Aorta (tissue), 5 donors: ENCODE results near the gene MACROD1. TPM values are rescaled to one million over a fixed set of nuclear protein-coding genes. Genes with fewer than 3 reads are reported as not detected.
"Not testable (repeated sequence)": the region's sequence is repeated elsewhere in the genome, so short reads cannot be mapped to it uniquely, and the experiment has no call there.

ENCODE experiments used
- ATAC-seq: fragments of 200-7000 bp; cut with Tn5 transposase; one replicate; pipeline ENCODE4 v1.9.1; 2022; ENCODE audit warnings: moderate library complexity; ENCODE audit not compliant: low FRiP score
- DNase-seq, 2 donors: peaks; one replicate each; pipeline ENCODE4 v3.0.0-alpha.2; 2020
- H3K27ac ChIP-seq, 2 donors: one replicate each; pipeline ENCODE4 v1.5.1; 2013; ENCODE audit warnings: low read length in 2 of 2, mild to moderate bottlenecking in 2 of 2, moderate library complexity in 2 of 2, control low read depth in 1 of 2, inconsistent platforms in 1 of 2, low read depth in 1 of 2
- H3K27me3 ChIP-seq, 2 donors: one replicate each; pipeline ENCODE4 v1.6.1; 2013; ENCODE audit warnings: control low read depth in 1 of 2, low read length in 1 of 2, mild to moderate bottlenecking in 1 of 2, moderate library complexity in 1 of 2; ENCODE audit not compliant: insufficient read depth in 2 of 2, control insufficient read depth in 1 of 2
- H3K36me3 ChIP-seq, 2 donors: one replicate each; pipeline ENCODE4 v1.6.1; 2013; ENCODE audit warnings: control low read depth in 1 of 2, low read length in 1 of 2, mild to moderate bottlenecking in 1 of 2; ENCODE audit not compliant: insufficient read depth in 2 of 2, control insufficient read depth in 1 of 2
- H3K4me1 ChIP-seq, 2 donors: one replicate each; pipeline ENCODE4 v1.6.1; 2013; ENCODE audit warnings: low read length in 2 of 2, control low read depth in 1 of 2, mild to moderate bottlenecking in 1 of 2, moderate library complexity in 1 of 2; ENCODE audit not compliant: insufficient read depth in 2 of 2, control insufficient read depth in 1 of 2
- H3K4me3 ChIP-seq, 2 donors: one replicate each; pipeline ENCODE4 v1.5.1; 2013; ENCODE audit warnings: low read length in 2 of 2, control low read depth in 1 of 2, mild to moderate bottlenecking in 1 of 2
- H3K9me3 ChIP-seq: one replicate; pipeline ENCODE4 v1.6.1; 2013; ENCODE audit warnings: mild to moderate bottlenecking, low read length; ENCODE audit not compliant: control insufficient read depth
- WGBS, 2 donors: extraction: QIAGEN DNeasy Blood & Tissue Kit; methylation state at CpG; one replicate each; pipeline ENCODE4 v1.1.7; 2013; 5-methylcytosine and 5-hydroxymethylcytosine counted together
- intact Hi-C, 2 donors: fragments of 100-400 bp; cut with DNase I; formaldehyde crosslinking; loops; one replicate each; pipeline versions ENCODE4 v1.14.2 to v1.15.0; 2022
- polyA plus RNA-seq, 2 donors: library from polyadenylated mRNA; stranded (reverse); fragments of 200-250 nt; gene quantifications; one replicate each; pipeline ENCODE4 v1.2.3, GENCODE V29; 2013
- total RNA-seq, 2 donors: library from RNA; stranded (reverse); fragmentation: NEBNext Ultra II Directional; extraction: Animal tissue kit (Norgen Biotek cat#: 25700); gene quantifications; one replicate each; pipeline ENCODE4 v1.2.1, GENCODE V29; 2021
- donor health status: healthy with polysubstance abuse.
- donor health status: Bipolar disorder and iron deficiency.
- donor health status: DM: no; HTN: no; CAD: no.
- donor health status: DM: no; HTN: no; CAD: no.
- donor health status: DM: yes; HTN: yes; CAD: no.

The MACROD1 gene
- total and polyA plus RNA-seq, 4 donors, result 12.7 to 125 (median 65.2) TPM

GRCh38 chr11:64052436-64052835 lies 113.5 kb downstream of the MACROD1 start:
- H3K27ac ChIP-seq, result no peak overlapping the region
- ATAC-seq, result no peak
- intact Hi-C loops, result no loop called here

GRCh38 chr11:64051297-64051696 lies 114.6 kb downstream of the MACROD1 start:
- no peak for DNase-seq

More at GRCh38 chr11:64052436-64052835, 113.5 kb downstream of the MACROD1 start:
- no peak for DNase-seq
- H3K4me3 ChIP-seq, result no peak overlapping the region
- no peaks in the 10 kb centered on the region for H3K36me3 ChIP-seq
- H3K27me3 ChIP-seq, result no peaks in the 10 kb centered on the region
- no peaks in the 10 kb centered on the region for H3K9me3 ChIP-seq
- no peaks in the 10 kb centered on the region for H3K4me1 ChIP-seq
- WGBS, 2 donors, result 94 to 97% methylated on average over 2 of the region's 2 CpGs

GRCh38 chr11:64049509-64049908 lies 116.4 kb downstream of the MACROD1 start:
- no peaks in the 10 kb centered on the region for H3K27me3 ChIP-seq
- H3K4me1 ChIP-seq, result no peaks in the 10 kb centered on the region
- DNase-seq (no peak), ATAC-seq (no peak)
- no peaks in the 10 kb centered on the region for H3K9me3 ChIP-seq
- no peak overlapping the region for H3K27ac ChIP-seq
- intact Hi-C loops, result no loop called here
- no peak overlapping the region for H3K4me3 ChIP-seq
- H3K36me3 ChIP-seq, result no peaks in the 10 kb centered on the region
- 96 to 98% methylated on average over 8 of the region's 8 CpGs for WGBS, 2 donors

More at GRCh38 chr11:64051297-64051696, 114.6 kb downstream of the MACROD1 start:
- Histone ChIP-seq H3K27me3 (no peaks in the 10 kb centered on the region), H3K36me3 (no peaks in the 10 kb centered on the region), H3K4me3 (no peak overlapping the region), H3K4me1 (no peaks in the 10 kb centered on the region), H3K9me3 (no peaks in the 10 kb centered on the region), H3K27ac (no peak overlapping the region)
- no peak for ATAC-seq
- intact Hi-C loops, result no loop called here
- 95 to 97% methylated on average over 19 of the region's 19 CpGs for WGBS, 2 donors

GRCh38 chr11:64048042-64048854 lies 117.7 kb downstream of the MACROD1 start:
- Histone ChIP-seq H3K9me3 (no peaks in the 10 kb centered on the region), H3K27ac (no peak overlapping the region), H3K4me1 (no peaks in the 10 kb centered on the region), H3K27me3 (no peaks in the 10 kb centered on the region), H3K4me3 (no peak overlapping the region), H3K36me3 (no peaks in the 10 kb centered on the region)
- 85 to 88% methylated on average over 19 of the region's 19 CpGs for whole genome bisulfite sequencing, 2 donors
- DNase-seq (no peak), ATAC-seq (no peak)
- intact Hi-C loops, result no loop called here

- 93 to 96% methylated on average over 8 of the region's 8 CpGs for WGBS, 2 donors
- not testable (repeated sequence) for H3K27ac ChIP-seq
Measured at GRCh38 chr11:64047373-64047772, 118.5 kb downstream of the MACROD1 start.

GRCh38 chr11:64045700-64046099 lies 120.2 kb downstream of the MACROD1 start:
- intact Hi-C loops, result no loop called here

More at GRCh38 chr11:64047373-64047772, 118.5 kb downstream of the MACROD1 start:
- ATAC-seq, H3K27me3 ChIP-seq, intact Hi-C loops, H3K9me3 ChIP-seq, H3K4me3 ChIP-seq, H3K36me3 ChIP-seq, H3K4me1 ChIP-seq, DNase-seq: not testable (repeated sequence)

GRCh38 chr11:64044730-64045393 lies 121.1 kb downstream of the MACROD1 start:
- no peaks in the 10 kb centered on the region for H3K9me3 ChIP-seq
- no peak overlapping the region for H3K4me3 ChIP-seq
- no peak for ATAC-seq
- no peak overlapping the region for H3K27ac ChIP-seq
- H3K4me1 ChIP-seq, result no peaks in the 10 kb centered on the region
- no peak for DNase-seq
- H3K27me3 ChIP-seq, result no peaks in the 10 kb centered on the region
- 70 to 81% methylated on average over 18 of the region's 18 CpGs for WGBS, 2 donors
- intact Hi-C loops, result no loop called here
- no peaks in the 10 kb centered on the region for H3K36me3 ChIP-seq

More at GRCh38 chr11:64045700-64046099, 120.2 kb downstream of the MACROD1 start:
- Histone ChIP-seq H3K27ac (no peak overlapping the region), H3K9me3 (no peaks in the 10 kb centered on the region), H3K4me3 (no peak overlapping the region), H3K36me3 (no peaks in the 10 kb centered on the region), H3K27me3 (no peaks in the 10 kb centered on the region), H3K4me1 (no peaks in the 10 kb centered on the region)
- ATAC-seq (no peak), DNase-seq (no peak)
- 86 to 91% methylated on average over 2 of the region's 2 CpGs for WGBS, 2 donors

- intact Hi-C loops, result no loop called here
- ATAC-seq (no peak), DNase-seq (no peak)
- H3K4me3 ChIP-seq, result no peak overlapping the region
- H3K27me3 ChIP-seq, result no peaks in the 10 kb centered on the region
- H3K4me1 ChIP-seq, result no peaks in the 10 kb centered on the region
- H3K9me3 ChIP-seq, result no peaks in the 10 kb centered on the region
- H3K27ac ChIP-seq, result no peak overlapping the region
- 94 to 95% methylated on average over 5 of the region's 5 CpGs for WGBS, 2 donors
- no peaks in the 10 kb centered on the region for H3K36me3 ChIP-seq
Measured at GRCh38 chr11:64043545-64043944, 122.4 kb downstream of the MACROD1 start.

GRCh38 chr11:64042301-64042700 lies 123.6 kb downstream of the MACROD1 start:
- Histone ChIP-seq H3K27me3 (no peaks in the 10 kb centered on the region), H3K36me3 (no peaks in the 10 kb centered on the region), H3K9me3 (no peaks in the 10 kb centered on the region), H3K27ac (no peak overlapping the region), H3K4me3 (no peak overlapping the region), H3K4me1 (no peaks in the 10 kb centered on the region)
- DNase-seq, result no peak
- ATAC-seq, result no peak
- intact Hi-C loops, result no loop called here
- 89 to 95% methylated on average over 4 of the region's 4 CpGs for WGBS, 2 donors
